Type B pancreatic cell (in vitro differentiated cells): ENCODE results near the gene TRAPPC3. TPM values are rescaled to one million over a fixed set of nuclear protein-coding genes. Genes with fewer than 3 reads are reported as not detected.
A peak's percentile ranks its signal among the peaks of the same experiment; 100 is the strongest.

Experiments
- DNase-seq: peaks from one replicate; pipeline ENCODE4 v3.0.0; 2021; ENCODE audit warnings: mixed read lengths; ENCODE audit not compliant: unreplicated experiment; ENCODE audit errors: extremely low spot score
- H3K27ac Mint-ChIP-seq: 2 replicates; pipeline ENCODE4 v1.8.0; 2021; ENCODE audit warnings: mild to moderate bottlenecking, mixed read lengths
- H3K27me3 Mint-ChIP-seq: 2 replicates; pipeline ENCODE4 v1.8.0; 2021; ENCODE audit warnings: mixed read lengths
- H3K36me3 Mint-ChIP-seq: 2 replicates; pipeline ENCODE4 v1.8.0; 2021; ENCODE audit warnings: mixed read lengths
- H3K4me1 Mint-ChIP-seq: one replicate; pipeline ENCODE4 v1.8.0; 2021; ENCODE audit warnings: mixed read lengths; ENCODE audit not compliant: unreplicated experiment
- H3K4me3 Mint-ChIP-seq: 2 replicates; pipeline ENCODE4 v1.8.0; 2021; ENCODE audit warnings: mild to moderate bottlenecking, mixed read lengths
- H3K9me3 Mint-ChIP-seq: 2 replicates; pipeline ENCODE4 v1.8.0; 2021; ENCODE audit warnings: mixed read lengths
- total RNA-seq: library from RNA; stranded (reverse); gene quantifications from 2 replicates; pipeline ENCODE4 v1.2.1, GENCODE V29; 2021; ENCODE audit warnings: low replicate concordance
- TF ChIP-seq, protein P1 (sequence below): fragments of 200-600 bp; sonication (generic); conservative IDR thresholded peaks from 2 replicates; pipeline ENCODE4 v1.5.0; 2021; ENCODE audit warnings: antibody characterized with exemption, mild to moderate bottlenecking

The TRAPPC3 gene
- total RNA-seq, 1 donor from 2014 or later, result 63.4 TPM

DNA sequence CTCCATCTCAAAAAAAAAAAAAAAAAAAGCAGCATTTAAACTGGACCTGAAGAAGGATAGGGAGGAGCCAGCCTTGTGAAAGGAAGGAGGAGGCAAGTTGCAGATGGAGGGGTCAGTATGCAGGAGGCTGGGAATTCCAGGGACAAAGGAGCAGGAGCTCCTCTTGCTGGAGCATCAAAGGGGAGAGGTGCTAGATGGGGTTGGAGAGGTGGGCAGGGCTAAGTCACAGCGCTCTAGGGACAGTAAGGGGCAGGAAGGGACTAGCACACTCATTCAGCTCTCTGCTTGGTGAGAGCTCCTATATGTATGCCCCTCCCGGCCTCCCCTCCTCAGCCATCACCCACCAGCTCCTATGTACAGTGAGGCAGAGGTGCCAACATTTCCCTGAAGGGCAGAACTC is 33.4 kb upstream of the TRAPPC3 start:
- TF ChIP-seq, protein P1, sequence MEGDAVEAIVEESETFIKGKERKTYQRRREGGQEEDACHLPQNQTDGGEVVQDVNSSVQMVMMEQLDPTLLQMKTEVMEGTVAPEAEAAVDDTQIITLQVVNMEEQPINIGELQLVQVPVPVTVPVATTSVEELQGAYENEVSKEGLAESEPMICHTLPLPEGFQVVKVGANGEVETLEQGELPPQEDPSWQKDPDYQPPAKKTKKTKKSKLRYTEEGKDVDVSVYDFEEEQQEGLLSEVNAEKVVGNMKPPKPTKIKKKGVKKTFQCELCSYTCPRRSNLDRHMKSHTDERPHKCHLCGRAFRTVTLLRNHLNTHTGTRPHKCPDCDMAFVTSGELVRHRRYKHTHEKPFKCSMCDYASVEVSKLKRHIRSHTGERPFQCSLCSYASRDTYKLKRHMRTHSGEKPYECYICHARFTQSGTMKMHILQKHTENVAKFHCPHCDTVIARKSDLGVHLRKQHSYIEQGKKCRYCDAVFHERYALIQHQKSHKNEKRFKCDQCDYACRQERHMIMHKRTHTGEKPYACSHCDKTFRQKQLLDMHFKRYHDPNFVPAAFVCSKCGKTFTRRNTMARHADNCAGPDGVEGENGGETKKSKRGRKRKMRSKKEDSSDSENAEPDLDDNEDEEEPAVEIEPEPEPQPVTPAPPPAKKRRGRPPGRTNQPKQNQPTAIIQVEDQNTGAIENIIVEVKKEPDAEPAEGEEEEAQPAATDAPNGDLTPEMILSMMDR, result no peak
- peaks cover 6% of the 10 kb centered on the region for H3K4me1 Mint-ChIP-seq
- H3K9me3 Mint-ChIP-seq, result no peaks in the 10 kb centered on the region
- DNase-seq, result no peak
- peak overlapping the region; percentile 58 for H3K27ac Mint-ChIP-seq
- no peak overlapping the region for H3K4me3 Mint-ChIP-seq
- H3K36me3 Mint-ChIP-seq, result peaks cover 10% of the 10 kb centered on the region
- H3K27me3 Mint-ChIP-seq, result no peaks in the 10 kb centered on the region

DNA sequence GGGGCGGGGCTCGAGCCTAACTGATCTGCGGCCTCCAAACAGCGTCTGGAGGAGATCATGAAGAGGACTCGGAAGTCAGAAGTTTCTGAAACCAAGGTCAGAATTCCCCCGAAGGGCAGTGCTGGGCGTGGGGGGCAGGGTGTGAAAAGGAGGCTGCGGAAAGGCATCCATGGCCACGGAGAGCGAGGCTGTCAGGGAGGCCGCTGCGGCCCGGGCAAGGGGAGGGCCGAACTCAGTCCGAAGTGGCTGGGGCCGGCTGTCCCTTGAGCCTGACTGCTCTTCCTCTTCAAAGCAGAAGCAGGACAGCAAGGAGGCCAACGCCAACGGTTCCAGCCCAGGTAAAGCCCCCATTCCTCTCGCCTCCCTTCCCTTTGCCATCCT is 29.9 kb upstream of the TRAPPC3 start:
- no peak for DNase-seq
- Mint-ChIP-seq H3K9me3 (no peaks in the 10 kb centered on the region), H3K4me3 (no peak overlapping the region), H3K36me3 (peaks cover 15% of the 10 kb centered on the region), H3K4me1 (peaks cover 6% of the 10 kb centered on the region), H3K27me3 (no peaks in the 10 kb centered on the region), H3K27ac (no peak overlapping the region)
- TF ChIP-seq, protein P1, result no peak

DNA sequence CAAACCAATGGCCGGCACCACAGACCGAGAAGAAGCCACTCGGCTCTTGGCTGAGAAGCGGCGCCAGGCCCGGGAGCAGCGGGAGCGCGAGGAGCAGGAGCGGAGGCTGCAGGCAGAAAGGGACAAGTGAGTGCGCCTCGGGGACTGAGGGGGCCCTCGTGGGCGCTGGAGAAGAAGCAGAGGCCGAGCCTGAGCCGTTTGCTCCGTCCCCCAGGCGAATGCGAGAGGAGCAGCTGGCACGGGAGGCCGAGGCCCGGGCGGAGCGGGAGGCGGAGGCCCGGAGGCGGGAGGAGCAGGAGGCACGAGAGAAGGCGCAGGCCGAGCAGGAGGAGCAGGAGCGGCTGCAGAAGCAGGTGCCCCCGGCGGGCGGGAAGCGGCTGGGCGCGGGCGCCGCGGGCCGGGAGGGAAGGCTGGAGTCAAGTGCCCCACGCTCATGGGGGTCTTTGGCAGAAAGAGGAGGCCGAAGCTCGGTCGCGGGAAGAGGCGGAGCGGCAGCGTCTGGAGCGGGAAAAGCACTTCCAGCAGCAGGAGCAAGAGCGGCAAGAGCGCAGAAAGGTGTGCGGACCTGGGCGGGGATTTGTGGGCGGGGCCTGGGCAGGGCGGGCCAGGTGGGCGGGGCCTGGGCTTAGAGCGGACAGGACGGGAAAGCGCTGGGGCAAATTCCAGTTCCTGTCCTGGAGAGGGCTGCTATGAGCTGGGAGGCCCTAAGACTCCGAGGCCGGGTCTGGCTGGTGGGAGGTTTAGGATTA is 29.4 kb upstream of the TRAPPC3 start:
- no peak for DNase-seq
- Mint-ChIP-seq H3K4me1 (peaks cover 6% of the 10 kb centered on the region), H3K36me3 (peaks cover 21% of the 10 kb centered on the region), H3K4me3 (no peak overlapping the region), H3K27ac (no peak overlapping the region), H3K9me3 (no peaks in the 10 kb centered on the region), H3K27me3 (no peaks in the 10 kb centered on the region)
- TF ChIP-seq, protein P1, result no peak

DNA sequence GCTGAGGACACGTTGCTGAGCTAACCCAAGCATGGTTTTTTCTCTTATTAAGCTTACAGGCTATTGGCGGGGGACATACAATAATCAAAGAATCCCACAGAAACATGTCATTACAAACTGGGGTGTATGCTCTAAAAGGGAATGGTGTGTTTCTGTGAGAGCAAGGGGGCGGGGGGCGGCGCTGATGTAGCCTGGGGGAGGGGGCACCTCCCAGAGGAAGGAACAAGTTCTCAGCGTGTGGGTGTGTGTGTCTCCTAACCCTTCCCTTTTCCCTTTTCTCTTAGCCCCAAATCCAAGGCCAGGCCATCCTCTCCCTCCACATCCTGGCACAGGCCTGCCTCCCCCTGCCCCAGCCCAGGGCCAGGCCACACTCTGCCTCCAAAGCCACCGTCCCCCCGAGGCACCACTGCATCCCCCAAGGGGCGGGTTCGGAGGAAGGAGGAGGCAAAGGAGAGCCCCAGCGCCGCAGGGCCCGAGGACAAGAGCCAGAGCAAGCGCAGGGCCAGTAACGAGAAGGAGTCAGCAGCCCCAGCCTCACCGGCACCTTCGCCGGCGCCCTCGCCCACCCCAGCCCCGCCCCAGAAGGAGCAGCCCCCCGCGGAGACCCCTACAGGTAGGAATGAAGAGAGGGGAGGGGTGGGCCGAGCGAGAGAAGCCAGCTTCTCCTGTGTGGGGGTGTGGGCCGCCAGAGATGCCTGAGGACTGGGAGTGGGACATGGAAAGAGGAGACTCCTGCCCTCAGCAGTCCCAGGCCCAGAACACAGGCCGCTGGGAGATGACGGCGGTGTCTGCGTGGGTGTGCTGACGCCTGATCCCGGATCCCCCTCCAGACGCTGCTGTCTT is 28.5 kb upstream of the TRAPPC3 start:
- no peaks in the 10 kb centered on the region for H3K4me1 Mint-ChIP-seq
- no peak overlapping the region for H3K27ac Mint-ChIP-seq
- H3K27me3 Mint-ChIP-seq, result no peaks in the 10 kb centered on the region
- peaks cover 17% of the 10 kb centered on the region for H3K36me3 Mint-ChIP-seq
- DNase-seq, result no peak
- no peaks in the 10 kb centered on the region for H3K9me3 Mint-ChIP-seq
- no peak overlapping the region for H3K4me3 Mint-ChIP-seq
- TF ChIP-seq, protein P1, result no peak

DNA sequence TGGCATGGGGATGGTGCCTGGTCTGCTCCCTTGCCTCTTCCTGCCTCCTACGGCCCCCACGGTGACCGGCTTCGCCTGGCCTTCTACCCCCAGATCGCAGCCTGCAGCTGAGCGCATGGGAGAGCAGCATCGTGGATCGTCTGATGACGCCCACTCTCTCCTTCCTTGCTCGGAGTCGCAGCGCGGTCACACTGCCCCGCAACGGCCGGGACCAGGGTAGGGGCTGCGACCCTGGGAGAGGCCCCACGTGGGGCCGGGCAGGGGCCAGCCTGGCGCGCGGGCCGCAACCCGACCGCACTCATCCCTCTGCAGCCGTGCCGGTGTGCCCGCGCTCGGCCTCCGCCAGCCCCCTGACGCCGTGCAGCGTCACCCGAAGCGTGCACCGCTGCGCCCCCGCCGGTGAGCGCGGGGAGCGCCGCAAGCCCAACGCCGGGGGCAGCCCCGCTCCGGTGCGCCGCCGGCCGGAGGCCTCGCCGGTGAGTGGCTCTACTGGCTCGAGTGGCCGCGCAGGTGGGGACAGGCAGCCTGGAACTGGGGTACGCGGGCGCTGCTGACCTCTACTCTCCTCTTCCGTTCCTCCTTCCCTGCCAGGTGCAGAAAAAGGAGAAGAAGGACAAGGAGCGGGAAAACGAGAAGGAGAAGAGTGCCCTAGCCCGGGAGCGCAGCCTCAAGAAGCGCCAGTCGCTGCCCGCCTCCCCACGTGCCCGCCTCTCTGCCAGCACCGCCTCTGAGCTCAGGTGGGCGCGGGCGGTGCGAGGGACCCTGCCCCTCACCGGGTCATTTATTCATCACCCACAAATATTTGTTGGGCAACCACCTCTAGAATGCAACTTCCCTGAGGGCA is 27.0 kb upstream of the TRAPPC3 start:
- Mint-ChIP-seq H3K4me3 (no peak overlapping the region), H3K4me1 (no peaks in the 10 kb centered on the region), H3K36me3 (peaks cover 17% of the 10 kb centered on the region), H3K27me3 (no peaks in the 10 kb centered on the region), H3K9me3 (no peaks in the 10 kb centered on the region), H3K27ac (no peak overlapping the region)
- TF ChIP-seq, protein P1, result no peak
- DNase-seq, result no peak
